Liver (tissue), 9 donors: Measurements from ENCODE around the gene CNNM2. TPM values are rescaled to one million over a fixed set of nuclear protein-coding genes. Genes with fewer than 3 reads are reported as not detected.

Experiments
- DNase-seq: peaks from one replicate; pipeline ENCODE4 v3.0.0-alpha.2; 2017; ENCODE audit warnings: low spot score
- H3K27ac ChIP-seq, 2 donors: one replicate each; pipeline ENCODE4 v1.7.0; 2013; ENCODE audit warnings: inconsistent platforms in 2 of 2, low read length in 2 of 2, control low read depth in 1 of 2, low read depth in 1 of 2, mild to moderate bottlenecking in 1 of 2
- H3K27me3 ChIP-seq, 4 donors: one replicate each; pipeline versions ENCODE4 v1.6.1 to v1.7.0; 2013; ENCODE audit warnings: low read length in 3 of 4, inconsistent platforms in 1 of 4, mild to moderate bottlenecking in 1 of 4, moderate library complexity in 1 of 4; ENCODE audit not compliant: control insufficient read depth in 4 of 4, insufficient read depth in 4 of 4
- H3K36me3 ChIP-seq, 4 donors: one replicate each; pipeline versions ENCODE4 v1.6.1 to v1.7.0; 2013; ENCODE audit warnings: low read length in 3 of 4, mild to moderate bottlenecking in 3 of 4, low read depth in 1 of 4, moderate library complexity in 1 of 4; ENCODE audit not compliant: control insufficient read depth in 4 of 4, insufficient read depth in 3 of 4
- H3K4me1 ChIP-seq, 4 donors: one replicate each; pipeline versions ENCODE4 v1.6.1 to v1.7.0; 2013; ENCODE audit warnings: low read length in 3 of 4, mild to moderate bottlenecking in 3 of 4, moderate library complexity in 1 of 4; ENCODE audit not compliant: control insufficient read depth in 4 of 4, insufficient read depth in 4 of 4
- H3K4me3 ChIP-seq, 3 donors: one replicate each; pipeline versions ENCODE4 v1.6.1 to v1.7.0; 2013; ENCODE audit warnings: low read length in 3 of 3, control low read depth in 1 of 3, low read depth in 1 of 3, mild to moderate bottlenecking in 1 of 3
- H3K9ac ChIP-seq, 2 donors: one replicate each; pipeline ENCODE4 v1.7.0; 2013; ENCODE audit warnings: low read length in 2 of 2, mild to moderate bottlenecking in 2 of 2, moderate library complexity in 2 of 2, control low read depth in 1 of 2, low read depth in 1 of 2
- H3K9me3 ChIP-seq, 4 donors: one replicate each; pipeline versions ENCODE4 v1.6.1 to v1.7.0; 2013; ENCODE audit warnings: low read length in 3 of 4; ENCODE audit not compliant: control insufficient read depth in 4 of 4
- EGR1 ChIP-seq, 2 donors: IDR thresholded peaks; 2 replicates each; pipeline ENCODE4 v1.6.1; 2016 to 2018; ENCODE audit warnings: antibody characterized with exemption in 2 of 2, low read depth in 2 of 2
- FOXA1 ChIP-seq: IDR thresholded peaks from 2 replicates; pipeline ENCODE4 v1.6.1; 2016; ENCODE audit warnings: antibody characterized with exemption
- GABPA ChIP-seq, 2 donors: IDR thresholded peaks in 1 of 2; conservative IDR thresholded peaks in 1 of 2; 2 replicates each; pipeline ENCODE4 v1.6.1; 2016; ENCODE audit warnings: antibody characterized with exemption in 2 of 2, mild to moderate bottlenecking in 1 of 2, moderate library complexity in 1 of 2
- HNF4A ChIP-seq, 2 donors: conservative IDR thresholded peaks; 2 replicates each; pipeline ENCODE4 v1.6.1; 2016; ENCODE audit warnings: antibody characterized with exemption in 2 of 2, mild to moderate bottlenecking in 2 of 2
- HNF4G ChIP-seq: IDR thresholded peaks from 2 replicates; pipeline ENCODE4 v1.6.1; 2016; ENCODE audit warnings: antibody characterized with exemption
- NR2F2 ChIP-seq: IDR thresholded peaks from 2 replicates; pipeline ENCODE4 v1.6.1; 2016; ENCODE audit warnings: antibody characterized with exemption
- RAD21 ChIP-seq, 2 donors: IDR thresholded peaks; 2 replicates each; pipeline ENCODE4 v1.6.1; 2016; ENCODE audit warnings: antibody characterized with exemption in 2 of 2, mild to moderate bottlenecking in 2 of 2
- RXRA ChIP-seq, 2 donors: IDR thresholded peaks; 2 replicates each; pipeline ENCODE4 v1.6.1; 2017 to 2018; ENCODE audit warnings: antibody characterized with exemption in 2 of 2, mild to moderate bottlenecking in 1 of 2
- TAF1 ChIP-seq: conservative IDR thresholded peaks from 2 replicates; pipeline ENCODE4 v1.6.1; 2016; ENCODE audit warnings: antibody characterized with exemption, mild to moderate bottlenecking
- YY1 ChIP-seq: IDR thresholded peaks from 2 replicates; pipeline ENCODE4 v1.6.1; 2016; ENCODE audit warnings: antibody characterized with exemption, mild to moderate bottlenecking
- WGBS: extraction: QIAGEN DNeasy Blood & Tissue Kit; methylation state at CpG from one replicate; pipeline ENCODE4 v1.1.7; 2013; 5-methylcytosine and 5-hydroxymethylcytosine counted together
- polyA plus RNA-seq, 2 donors: library from polyadenylated mRNA; stranded (reverse) in 1 of 2; unstranded in 1 of 2; fragments of 200-250 nt in 1 of 2; fragments of >200 nt in 1 of 2; fragmentation: Nextera tagmentation in 1 of 2; extraction: Ambion mirVana in 1 of 2; gene quantifications; one replicate each; pipeline versions ENCODE4 v1.2.1 to v1.2.3, GENCODE V29; 2013 to 2015
- total RNA-seq, 2 donors: library from RNA; depleted of rRNA; stranded (reverse); fragments of >200 nt; gene quantifications; one replicate each; pipeline ENCODE4 v1.2.3, GENCODE V29; 2014
- TF ChIP-seq, protein P1 (sequence below): IDR thresholded peaks from 2 replicates; pipeline ENCODE4 v1.6.1; 2016; ENCODE audit warnings: antibody characterized with exemption
- TF ChIP-seq, protein P2 (sequence below): IDR thresholded peaks from 2 replicates; pipeline ENCODE4 v1.6.1; 2016; ENCODE audit warnings: antibody characterized with exemption, mild to moderate bottlenecking
- TF ChIP-seq, protein P3 (sequence below): IDR thresholded peaks from 2 replicates; pipeline ENCODE4 v1.6.1; 2016; ENCODE audit warnings: antibody characterized with exemption
- TF ChIP-seq, protein P4 (sequence below): IDR thresholded peaks from 2 replicates; pipeline ENCODE4 v1.6.1; 2016; ENCODE audit warnings: antibody characterized with exemption
- TF ChIP-seq, protein P5 (sequence below): fragments of 150-350 bp; IDR thresholded peaks from 2 replicates; pipeline ENCODE4 v1.5.1; 2017; ENCODE audit warnings: improper control_type of control experiment, low read depth, low read length; ENCODE audit not compliant: missing input control
- donor health status: healthy.
- donor health status: healthy.
- donor health status: healthy.
- donor health status: healthy.
- donor health status: healthy.

Gene CNNM2
- total and polyA plus RNA-seq, 4 donors: 2.0 to 10.8 (median 6.9) TPM

DNA sequence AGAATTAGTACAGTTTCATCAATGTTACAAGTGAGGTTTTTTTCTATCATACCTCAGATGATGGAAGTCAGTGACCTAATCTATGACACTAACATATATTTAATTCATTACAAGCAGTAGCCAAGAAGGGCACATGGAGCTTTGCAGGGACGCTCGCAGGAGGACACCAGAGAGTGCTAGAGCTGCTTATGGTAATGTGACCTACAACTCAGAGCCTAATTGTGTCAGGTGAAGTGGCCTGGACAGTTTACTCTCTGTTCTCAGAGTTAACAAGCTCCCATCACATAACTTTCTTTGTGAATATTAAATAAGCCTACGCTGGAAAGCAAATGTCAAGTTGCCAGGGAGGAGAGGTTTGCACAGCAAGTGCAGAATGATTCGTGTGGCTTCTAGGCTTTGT lies 11.6 kb upstream of the CNNM2 start:
- WGBS: 78% methylated on average over 4 of the region's 4 CpGs
- TF ChIP-seq, protein P1, sequence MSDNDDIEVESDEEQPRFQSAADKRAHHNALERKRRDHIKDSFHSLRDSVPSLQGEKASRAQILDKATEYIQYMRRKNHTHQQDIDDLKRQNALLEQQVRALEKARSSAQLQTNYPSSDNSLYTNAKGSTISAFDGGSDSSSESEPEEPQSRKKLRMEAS: no peak
- TF ChIP-seq, protein P2, sequence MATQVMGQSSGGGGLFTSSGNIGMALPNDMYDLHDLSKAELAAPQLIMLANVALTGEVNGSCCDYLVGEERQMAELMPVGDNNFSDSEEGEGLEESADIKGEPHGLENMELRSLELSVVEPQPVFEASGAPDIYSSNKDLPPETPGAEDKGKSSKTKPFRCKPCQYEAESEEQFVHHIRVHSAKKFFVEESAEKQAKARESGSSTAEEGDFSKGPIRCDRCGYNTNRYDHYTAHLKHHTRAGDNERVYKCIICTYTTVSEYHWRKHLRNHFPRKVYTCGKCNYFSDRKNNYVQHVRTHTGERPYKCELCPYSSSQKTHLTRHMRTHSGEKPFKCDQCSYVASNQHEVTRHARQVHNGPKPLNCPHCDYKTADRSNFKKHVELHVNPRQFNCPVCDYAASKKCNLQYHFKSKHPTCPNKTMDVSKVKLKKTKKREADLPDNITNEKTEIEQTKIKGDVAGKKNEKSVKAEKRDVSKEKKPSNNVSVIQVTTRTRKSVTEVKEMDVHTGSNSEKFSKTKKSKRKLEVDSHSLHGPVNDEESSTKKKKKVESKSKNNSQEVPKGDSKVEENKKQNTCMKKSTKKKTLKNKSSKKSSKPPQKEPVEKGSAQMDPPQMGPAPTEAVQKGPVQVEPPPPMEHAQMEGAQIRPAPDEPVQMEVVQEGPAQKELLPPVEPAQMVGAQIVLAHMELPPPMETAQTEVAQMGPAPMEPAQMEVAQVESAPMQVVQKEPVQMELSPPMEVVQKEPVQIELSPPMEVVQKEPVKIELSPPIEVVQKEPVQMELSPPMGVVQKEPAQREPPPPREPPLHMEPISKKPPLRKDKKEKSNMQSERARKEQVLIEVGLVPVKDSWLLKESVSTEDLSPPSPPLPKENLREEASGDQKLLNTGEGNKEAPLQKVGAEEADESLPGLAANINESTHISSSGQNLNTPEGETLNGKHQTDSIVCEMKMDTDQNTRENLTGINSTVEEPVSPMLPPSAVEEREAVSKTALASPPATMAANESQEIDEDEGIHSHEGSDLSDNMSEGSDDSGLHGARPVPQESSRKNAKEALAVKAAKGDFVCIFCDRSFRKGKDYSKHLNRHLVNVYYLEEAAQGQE: no peak
- TF ChIP-seq HNF4A (conservative IDR thresholded peaks at IDR 0.05): no peak
- TF ChIP-seq, protein P3, sequence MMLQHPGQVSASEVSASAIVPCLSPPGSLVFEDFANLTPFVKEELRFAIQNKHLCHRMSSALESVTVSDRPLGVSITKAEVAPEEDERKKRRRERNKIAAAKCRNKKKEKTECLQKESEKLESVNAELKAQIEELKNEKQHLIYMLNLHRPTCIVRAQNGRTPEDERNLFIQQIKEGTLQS: no peak
- no peak for TF ChIP-seq TAF1
- TF ChIP-seq, protein P4, sequence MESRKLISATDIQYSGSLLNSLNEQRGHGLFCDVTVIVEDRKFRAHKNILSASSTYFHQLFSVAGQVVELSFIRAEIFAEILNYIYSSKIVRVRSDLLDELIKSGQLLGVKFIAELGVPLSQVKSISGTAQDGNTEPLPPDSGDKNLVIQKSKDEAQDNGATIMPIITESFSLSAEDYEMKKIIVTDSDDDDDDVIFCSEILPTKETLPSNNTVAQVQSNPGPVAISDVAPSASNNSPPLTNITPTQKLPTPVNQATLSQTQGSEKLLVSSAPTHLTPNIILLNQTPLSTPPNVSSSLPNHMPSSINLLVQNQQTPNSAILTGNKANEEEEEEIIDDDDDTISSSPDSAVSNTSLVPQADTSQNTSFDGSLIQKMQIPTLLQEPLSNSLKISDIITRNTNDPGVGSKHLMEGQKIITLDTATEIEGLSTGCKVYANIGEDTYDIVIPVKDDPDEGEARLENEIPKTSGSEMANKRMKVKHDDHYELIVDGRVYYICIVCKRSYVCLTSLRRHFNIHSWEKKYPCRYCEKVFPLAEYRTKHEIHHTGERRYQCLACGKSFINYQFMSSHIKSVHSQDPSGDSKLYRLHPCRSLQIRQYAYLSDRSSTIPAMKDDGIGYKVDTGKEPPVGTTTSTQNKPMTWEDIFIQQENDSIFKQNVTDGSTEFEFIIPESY: no peak
- no peak for TF ChIP-seq GABPA (IDR thresholded peaks at IDR 0.05 in 1 of 2, conservative IDR thresholded peaks at IDR 0.05 in 1 of 2)
- no peak for TF ChIP-seq YY1
- no peak for TF ChIP-seq HNF4G
- Histone ChIP-seq H3K4me1 (peaks cover 0 to 2% (median 0%) of the 10 kb centered on the region in 4 donors), H3K36me3 (no peaks in the 10 kb centered on the region), H3K27ac (no peak overlapping the region), H3K9me3 (no peaks in the 10 kb centered on the region), H3K27me3 (no peaks in the 10 kb centered on the region), H3K9ac (no peak overlapping the region), H3K4me3 (no peak overlapping the region)
- no peak for DNase-seq

DNA sequence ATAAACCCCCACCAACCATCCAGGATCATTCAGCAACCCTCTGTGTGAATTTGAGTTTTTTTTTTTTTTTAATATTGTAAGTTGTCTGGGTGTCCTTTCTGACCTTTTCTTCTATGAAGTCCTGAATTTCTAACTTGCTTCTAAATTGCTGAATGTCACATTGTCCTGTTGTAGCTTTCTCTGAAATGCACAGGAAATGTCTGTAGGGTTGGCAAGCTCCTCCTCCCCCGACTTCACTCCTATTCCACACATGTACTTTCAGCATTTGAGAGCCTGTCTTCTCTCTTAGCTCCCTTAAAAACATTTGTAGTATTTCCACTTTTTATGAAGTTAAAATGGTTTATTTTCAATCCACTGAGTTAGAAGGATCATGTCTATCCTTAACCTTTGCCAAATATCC lies 3.3 kb upstream of the CNNM2 start:
- Histone ChIP-seq H3K36me3 (no peaks in the 10 kb centered on the region), H3K9ac (no peak overlapping the region), H3K4me1 (peaks cover 4 to 25% (median 19%) of the 10 kb centered on the region in 4 donors), H3K9me3 (no peaks in the 10 kb centered on the region), H3K4me3 (no peak overlapping the region), H3K27me3 (no peaks in the 10 kb centered on the region), H3K27ac (no peak overlapping the region)
- no peak for DNase-seq
- TF ChIP-seq GABPA (IDR thresholded peaks at IDR 0.05 in 1 of 2, conservative IDR thresholded peaks at IDR 0.05 in 1 of 2) (no peak), EGR1 (IDR thresholded peaks at IDR 0.05; ENCODE audit: low read depth in 2 of 2) (no peak), NR2F2 (no peak), TAF1 (no peak), HNF4A (conservative IDR thresholded peaks at IDR 0.05) (no peak), RXRA (IDR thresholded peaks at IDR 0.05) (no peak), FOXA1 (no peak), HNF4G (no peak), RAD21 (IDR thresholded peaks at IDR 0.05) (no peak)
- TF ChIP-seq, protein P2: no peak
- TF ChIP-seq, protein P5, sequence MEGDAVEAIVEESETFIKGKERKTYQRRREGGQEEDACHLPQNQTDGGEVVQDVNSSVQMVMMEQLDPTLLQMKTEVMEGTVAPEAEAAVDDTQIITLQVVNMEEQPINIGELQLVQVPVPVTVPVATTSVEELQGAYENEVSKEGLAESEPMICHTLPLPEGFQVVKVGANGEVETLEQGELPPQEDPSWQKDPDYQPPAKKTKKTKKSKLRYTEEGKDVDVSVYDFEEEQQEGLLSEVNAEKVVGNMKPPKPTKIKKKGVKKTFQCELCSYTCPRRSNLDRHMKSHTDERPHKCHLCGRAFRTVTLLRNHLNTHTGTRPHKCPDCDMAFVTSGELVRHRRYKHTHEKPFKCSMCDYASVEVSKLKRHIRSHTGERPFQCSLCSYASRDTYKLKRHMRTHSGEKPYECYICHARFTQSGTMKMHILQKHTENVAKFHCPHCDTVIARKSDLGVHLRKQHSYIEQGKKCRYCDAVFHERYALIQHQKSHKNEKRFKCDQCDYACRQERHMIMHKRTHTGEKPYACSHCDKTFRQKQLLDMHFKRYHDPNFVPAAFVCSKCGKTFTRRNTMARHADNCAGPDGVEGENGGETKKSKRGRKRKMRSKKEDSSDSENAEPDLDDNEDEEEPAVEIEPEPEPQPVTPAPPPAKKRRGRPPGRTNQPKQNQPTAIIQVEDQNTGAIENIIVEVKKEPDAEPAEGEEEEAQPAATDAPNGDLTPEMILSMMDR: no peak
- TF ChIP-seq, protein P4: no peak
- 72% methylated on average over 1 of the region's 1 CpG for WGBS
